CD4-positive, alpha-beta T cell treated with Interleukin-4 for 4 hours (primary cell): ENCODE results near the gene ADGRB3.
"Not testable (repeated sequence)": the region's sequence is repeated elsewhere in the genome, so short reads cannot be mapped to it uniquely, and the experiment has no call there.

Experiments
- DNase-seq: peaks from one replicate; pipeline ENCODE4 v3.0.0-alpha.2; 2020

Gene ADGRB3

GRCh38 chr6:69284176-69284730, 649.2 kb downstream of the ADGRB3 start:
- DNase-seq: no peak

GRCh38 chr6:69285054-69285453, 650.0 kb downstream of the ADGRB3 start:
- no peak for DNase-seq

- DNase-seq: no peak
Observed at GRCh38 chr6:69286331-69286730, 651.2 kb downstream of the ADGRB3 start.

- DNase-seq: not testable (repeated sequence)
Observed at GRCh38 chr6:69288198-69288597, 653.1 kb downstream of the ADGRB3 start.

- no peak for DNase-seq
Observed at GRCh38 chr6:69289689-69290495, 654.8 kb downstream of the ADGRB3 start.

- DNase-seq: no peak
Observed at GRCh38 chr6:69293471-69293870, 658.4 kb downstream of the ADGRB3 start.

GRCh38 chr6:69294407-69294806, 659.3 kb downstream of the ADGRB3 start:
- DNase-seq: no peak

- no peak for DNase-seq
Observed at GRCh38 chr6:69294862-69295261, 659.8 kb downstream of the ADGRB3 start.

- DNase-seq: no peak
Observed at GRCh38 chr6:69303382-69303781, 668.3 kb downstream of the ADGRB3 start.

GRCh38 chr6:69305456-69305855, 670.4 kb downstream of the ADGRB3 start:
- DNase-seq: no peak

- no peak for DNase-seq
Observed at GRCh38 chr6:69308584-69308983, 673.5 kb downstream of the ADGRB3 start.

- DNase-seq: no peak
Observed at GRCh38 chr6:69311888-69312287, 676.8 kb downstream of the ADGRB3 start.

GRCh38 chr6:69314001-69314400, 678.9 kb downstream of the ADGRB3 start:
- no peak for DNase-seq

- DNase-seq: no peak
Observed at GRCh38 chr6:69314531-69314930, 679.4 kb downstream of the ADGRB3 start.

GRCh38 chr6:69331886-69332285, 696.8 kb downstream of the ADGRB3 start:
- no peak for DNase-seq

GRCh38 chr6:69337311-69337710, 702.2 kb downstream of the ADGRB3 start:
- DNase-seq: no peak

- DNase-seq: no peak
Observed at GRCh38 chr6:69338431-69339162, 703.5 kb downstream of the ADGRB3 start.

- no peak for DNase-seq
Observed at GRCh38 chr6:69339163-69339550, 704.1 kb downstream of the ADGRB3 start.

GRCh38 chr6:69340196-69340595, 705.1 kb downstream of the ADGRB3 start:
- DNase-seq: no peak

GRCh38 chr6:69343851-69344250, 708.8 kb downstream of the ADGRB3 start:
- no peak for DNase-seq

GRCh38 chr6:69349771-69350170, 714.7 kb downstream of the ADGRB3 start:
- no peak for DNase-seq

GRCh38 chr6:69362209-69362608, 727.1 kb downstream of the ADGRB3 start:
- DNase-seq: no peak

- DNase-seq: no peak
Observed at GRCh38 chr6:69366831-69367230, 731.7 kb downstream of the ADGRB3 start.

GRCh38 chr6:69368613-69369012, 733.5 kb downstream of the ADGRB3 start:
- DNase-seq: no peak
